Measurements from ENCODE around the gene HTRA3. TPM values are rescaled to one million over a fixed set of nuclear protein-coding genes. Genes with fewer than 3 reads are reported as not detected.

Gene HTRA3
- total and polyA plus RNA-seq, 2 of the 8 experiments (the other 6 are each of a cell fraction or from before 2014, with no cell fraction given), result 3.2 to 5.8 TPM

DNA sequence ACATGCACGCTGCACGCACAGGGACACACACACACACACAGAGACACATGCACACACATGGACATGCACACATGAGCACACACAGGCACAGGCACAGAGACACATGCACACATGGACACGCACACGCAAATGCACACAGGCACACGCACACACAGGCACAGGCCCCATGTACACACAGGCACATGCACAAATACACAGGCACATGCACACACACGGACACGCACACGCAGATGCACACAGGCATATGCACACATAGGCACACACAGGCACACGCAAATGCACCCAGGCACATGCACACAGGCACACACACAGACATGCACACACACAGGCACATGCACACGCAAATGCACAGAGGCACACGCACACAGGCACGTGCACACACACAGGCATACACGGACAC is 30.3 kb upstream of the HTRA3 start:
- no peak for FAIRE-seq
- CTCF ChIA-PET (ENCODE audit: partially characterized antibody), result interaction anchor here (1.0 to 5.1 kb wide), 8 partner anchors 12 to 62 kb away, joined by 3 to 68 read pairs (median 10); no protein-coding TSS in a partner anchor
- peak overlapping the region; percentile 94 for H2BK15ac ChIP-seq (ENCODE audit: low read length)
- no peak for TF ChIP-seq RFX5 (IDR thresholded peaks at IDR 0.05; ENCODE audit: borderline replicate concordance, low read depth, low read length)
- TF ChIP-seq BRCA1 (IDR thresholded peaks at IDR 0.05; ENCODE audit: low read depth, low read length), result no peak
- TF ChIP-seq KDM5A (IDR thresholded peaks at IDR 0.05; ENCODE audit: low read length), result no peak
- TF ChIP-seq JUND (IDR thresholded peaks at IDR 0.05; ENCODE audit: low read length), result no peak
- no peak for TF ChIP-seq CTBP2 (IDR thresholded peaks at IDR 0.05; ENCODE audit: borderline replicate concordance, insufficient read depth, insufficient read length, low read length)
- TF ChIP-seq MAFK (IDR thresholded peaks at IDR 0.05; ENCODE audit: low read depth, low read length), result no peak
- no peak for TF ChIP-seq E2F6 (IDR thresholded peaks at IDR 0.05)
- no peak for TF ChIP-seq SRF (IDR thresholded peaks at IDR 0.05; ENCODE audit: low read depth, low read length)
- TF ChIP-seq MAX (IDR thresholded peaks at IDR 0.05), result no peak
- TF ChIP-seq ASH2L (IDR thresholded peaks at IDR 0.05; ENCODE audit: low read length), result no peak
- no peak for TF ChIP-seq NANOG (IDR thresholded peaks at IDR 0.05; ENCODE audit: insufficient read depth, low read depth, low read length, poor library complexity, severe bottlenecking)
- TF ChIP-seq RAD21 (IDR thresholded peaks at IDR 0.05 in 1 of 2, conservative IDR thresholded peaks at IDR 0.05 in 1 of 2; ENCODE audit: low read depth in 2 of 2, low read length in 2 of 2), result no peak

More for the DNA sequence above, 30.3 kb upstream of the HTRA3 start:
- POLR2A ChIA-PET (ENCODE audit: partially characterized antibody), result no interaction called here
- peak overlapping the region; percentile 92; the same call in 1 of the 2 replicates for H2AK5ac ChIP-seq (ENCODE audit: low read depth, low read length)
- no peak overlapping the region; the same call in 1 of the 2 replicates for H4K8ac ChIP-seq (ENCODE audit: extremely low read depth, insufficient read depth, low read length)
- 0 out of 2 replicates have a peak overlapping the region, but pooled peaks have one; percentile 62 for H2BK20ac ChIP-seq (ENCODE audit: low read length)
- peak overlapping the region; percentile 91 for H4K91ac ChIP-seq (replicated peaks; ENCODE audit: insufficient read length, low read length)
- no peak overlapping the region for H2AFZ ChIP-seq (ENCODE audit: low read length)
- H3K4me2 ChIP-seq (ENCODE audit: insufficient read depth in 1 of 2, low read depth in 2 of 2, low read length in 2 of 2), result no peak overlapping the region
- H3K14ac ChIP-seq (ENCODE audit: insufficient read length), result no peak overlapping the region
- H3K23ac ChIP-seq (ENCODE audit: insufficient read length), result no peak overlapping the region
- no peak overlapping the region for H3K27ac ChIP-seq (ENCODE audit: low read depth, low read length)
- peaks cover 3% of the 10 kb centered on the region; the same call in 1 of the 2 replicates for H3K79me1 ChIP-seq (ENCODE audit: low read depth, low read length)
- DNase-seq (ENCODE audit: low read depth in 1 of 2, low spot score in 2 of 2), result no peak
- peak overlapping the region; percentile 44; the same call in 1 of the 2 replicates for H2BK12ac ChIP-seq (ENCODE audit: low read depth, low read length)
- peak overlapping the region; percentile 99 for H3K4ac ChIP-seq (replicated peaks; ENCODE audit: insufficient read length, low read depth, low read length)
- no peaks in the 10 kb centered on the region for H3K27me3 ChIP-seq (replicated peaks in 1 of 4; ENCODE audit: control insufficient read depth in 3 of 4, extremely low read depth in 1 of 4, insufficient read depth in 3 of 4, low read length in 3 of 4)
- no peak overlapping the region for H4K5ac ChIP-seq (ENCODE audit: insufficient read length, low read depth, low read length)
- no peaks in the 10 kb centered on the region for H3K79me2 ChIP-seq (ENCODE audit: control insufficient read depth in 1 of 2, insufficient read depth in 2 of 2, low read length in 2 of 2)
- H3K23me2 ChIP-seq (ENCODE audit: low read depth, low read length), result peaks cover 2% of the 10 kb centered on the region; the same call in 1 of the 2 replicates
- no peak overlapping the region for H3K18ac ChIP-seq (ENCODE audit: extremely low read depth, low read length)
- peaks cover 0 to 5% of the 10 kb centered on the region in 2 experiments for H4K20me1 ChIP-seq (replicated peaks in 1 of 2; ENCODE audit: control insufficient read depth in 1 of 2, insufficient read depth in 2 of 2, low read length in 2 of 2)
- WGBS, 2 experiments (ENCODE audit: extremely low coverage in 1 of 2, insufficient coverage in 1 of 2, insufficient read length in 1 of 2, insufficient replicate concordance in 2 of 2, low coverage in 1 of 2, low lambda C conversion rate in 2 of 2, missing lambda C conversion rate in 1 of 2), result 91% methylated on average over 13 of the region's 13 CpGs; no CpG with 5 or more reads in 1 of the 2 experiments
- peak overlapping the region; percentile 72 for H2BK120ac ChIP-seq (replicated peaks; ENCODE audit: low read depth, low read length)
- peak overlapping the region; percentile 84; the same call in 1 of the 2 replicates for H2BK5ac ChIP-seq (ENCODE audit: low read depth, low read length)
- peaks cover 0 to 8% (median 3%) of the 10 kb centered on the region in 4 experiments; a peak in 6 of 7 replicates for H3K4me1 ChIP-seq (replicated peaks in 1 of 4; ENCODE audit: control insufficient read depth in 3 of 4, insufficient read depth in 4 of 4, low read length in 3 of 4)
- no peaks in the 10 kb centered on the region for H3K9me3 ChIP-seq (ENCODE audit: insufficient read depth in 2 of 2, low read depth in 1 of 2, low read length in 1 of 2)
- no peaks in the 10 kb centered on the region; a peak in 1 of 8 replicates for H3K36me3 ChIP-seq (ENCODE audit: control insufficient read depth in 2 of 4, insufficient read depth in 4 of 4, low read length in 3 of 4)
- no peak overlapping the region for H3K56ac ChIP-seq (replicated peaks; ENCODE audit: insufficient read length, low read depth, low read length)
- no peak overlapping the region for H3K4me3 ChIP-seq (ENCODE audit: extremely low read depth in 1 of 4, insufficient read depth in 2 of 4, low read depth in 3 of 4, low read length in 4 of 4)
- H3K9ac ChIP-seq (replicated peaks in 1 of 4; ENCODE audit: extremely low read depth in 1 of 4, low read depth in 3 of 4, low read length in 3 of 4), result peak overlapping the region in 1 of 4 experiments; percentile 7; a peak in 1 of 7 replicates

All from H1 (cell line).